ENCODE measurements around the gene AOPEP. TPM values are rescaled to one million over a fixed set of nuclear protein-coding genes. Genes with fewer than 3 reads are reported as not detected.

Gene AOPEP
- polyA plus RNA-seq, 1 experiment: 40.0 TPM

- POLR2A ChIA-PET: no interaction called here
- no peak for DNase-seq (ENCODE audit: low read depth, low spot score)
Observed at GRCh38 chr9:95130484-95130883, 404.0 kb downstream of the AOPEP start.

GRCh38 chr9:95131023-95131943, 404.8 kb downstream of the AOPEP start:
- Histone ChIP-seq H3K27ac (ENCODE audit: low read depth, low read length) (no peak overlapping the region), H3K9me3 (ENCODE audit: control insufficient read depth, insufficient read depth, low read length) (no peaks in the 10 kb centered on the region), H3K27me3 (ENCODE audit: control insufficient read depth, insufficient read depth, low read length) (no peaks in the 10 kb centered on the region), H3K4me3 (ENCODE audit: low read depth, low read length) (no peak overlapping the region)
- CTCF ChIA-PET: interaction anchor here (0.5 to 9.0 kb wide), 69 partner anchors 9 to 1186 kb away, joined by 3 to 238 read pairs (median 4); partner anchors contain the start of gene AOPEP
- peak; percentile 32 for DNase-seq (ENCODE audit: low read depth, low spot score)
- TF ChIP-seq CTCF (IDR thresholded peaks at IDR 0.05; ENCODE audit: low read depth, low read length): peak; percentile 90
- POLR2A ChIA-PET: no interaction called here

More at GRCh38 chr9:95130484-95130883, 404.0 kb downstream of the AOPEP start:
- H3K27ac ChIP-seq (ENCODE audit: low read depth, low read length): no peak overlapping the region
- CTCF ChIA-PET: interaction anchor here (0.6 to 9.0 kb wide), 45 partner anchors 8 to 1448 kb away, joined by 3 to 238 read pairs (median 5); no protein-coding TSS in a partner anchor
- no peaks in the 10 kb centered on the region for H3K9me3 ChIP-seq (ENCODE audit: control insufficient read depth, insufficient read depth, low read length)
- no peak for TF ChIP-seq CTCF (IDR thresholded peaks at IDR 0.05; ENCODE audit: low read depth, low read length)
- no peaks in the 10 kb centered on the region for H3K27me3 ChIP-seq (ENCODE audit: control insufficient read depth, insufficient read depth, low read length)
- no peak overlapping the region for H3K4me3 ChIP-seq (ENCODE audit: low read depth, low read length)

GRCh38 chr9:95132366-95133324, 406.1 kb downstream of the AOPEP start:
- ChIA-PET POLR2A (interaction anchor here (0.6 kb wide), 1 partner anchor 37 kb away, joined by 4 read pairs; no protein-coding TSS in a partner anchor), CTCF (interaction anchor here (1.0 to 9.0 kb wide), 16 partner anchors 11 to 484 kb away, joined by 3 to 238 read pairs (median 8); no protein-coding TSS in a partner anchor)
- DNase-seq (ENCODE audit: low read depth, low spot score): no peak
- Histone ChIP-seq H3K27ac (ENCODE audit: low read depth, low read length) (no peak overlapping the region), H3K9me3 (ENCODE audit: control insufficient read depth, insufficient read depth, low read length) (no peaks in the 10 kb centered on the region), H3K4me3 (ENCODE audit: low read depth, low read length) (no peak overlapping the region), H3K27me3 (ENCODE audit: control insufficient read depth, insufficient read depth, low read length) (no peaks in the 10 kb centered on the region)
- no peak for TF ChIP-seq CTCF (IDR thresholded peaks at IDR 0.05; ENCODE audit: low read depth, low read length)

GRCh38 chr9:95133325-95133705, 406.8 kb downstream of the AOPEP start:
- DNase-seq (ENCODE audit: low read depth, low spot score): no peak
- no peak overlapping the region for H3K27ac ChIP-seq (ENCODE audit: low read depth, low read length)
- no peaks in the 10 kb centered on the region for H3K27me3 ChIP-seq (ENCODE audit: control insufficient read depth, insufficient read depth, low read length)
- no peaks in the 10 kb centered on the region for H3K9me3 ChIP-seq (ENCODE audit: control insufficient read depth, insufficient read depth, low read length)
- no peak overlapping the region for H3K4me3 ChIP-seq (ENCODE audit: low read depth, low read length)
- ChIA-PET POLR2A (interaction anchor here (0.6 kb wide), 1 partner anchor 37 kb away, joined by 4 read pairs; no protein-coding TSS in a partner anchor), CTCF (interaction anchor here (1.7 to 9.0 kb wide), 3 partner anchors 35 to 451 kb away, joined by 8 to 238 read pairs (median 69); no protein-coding TSS in a partner anchor)
- no peak for TF ChIP-seq CTCF (IDR thresholded peaks at IDR 0.05; ENCODE audit: low read depth, low read length)
